Measurements from ENCODE around the gene RPS19BP1.

RPS19BP1 gene

GRCh38 chr22:39519681-39520225 is 12.8 kb downstream of the RPS19BP1 start:
- TF ChIP-seq CTCF (IDR thresholded peaks at IDR 0.05; ENCODE audit: low read depth, low read length, missing control alignments), result peak; percentile 19
- DNase-seq (ENCODE audit: low read depth), result peak; percentile 99
- peak overlapping the region; percentile 67 for H3K4me3 ChIP-seq (ENCODE audit: low read depth, low read length)

GRCh38 chr22:39518996-39519680 is 13.4 kb downstream of the RPS19BP1 start:
- DNase-seq (ENCODE audit: low read depth), result no peak
- peak overlapping the region; percentile 67 for H3K4me3 ChIP-seq (ENCODE audit: low read depth, low read length)
- TF ChIP-seq CTCF (IDR thresholded peaks at IDR 0.05; ENCODE audit: low read depth, low read length, missing control alignments), result no peak

DNA sequence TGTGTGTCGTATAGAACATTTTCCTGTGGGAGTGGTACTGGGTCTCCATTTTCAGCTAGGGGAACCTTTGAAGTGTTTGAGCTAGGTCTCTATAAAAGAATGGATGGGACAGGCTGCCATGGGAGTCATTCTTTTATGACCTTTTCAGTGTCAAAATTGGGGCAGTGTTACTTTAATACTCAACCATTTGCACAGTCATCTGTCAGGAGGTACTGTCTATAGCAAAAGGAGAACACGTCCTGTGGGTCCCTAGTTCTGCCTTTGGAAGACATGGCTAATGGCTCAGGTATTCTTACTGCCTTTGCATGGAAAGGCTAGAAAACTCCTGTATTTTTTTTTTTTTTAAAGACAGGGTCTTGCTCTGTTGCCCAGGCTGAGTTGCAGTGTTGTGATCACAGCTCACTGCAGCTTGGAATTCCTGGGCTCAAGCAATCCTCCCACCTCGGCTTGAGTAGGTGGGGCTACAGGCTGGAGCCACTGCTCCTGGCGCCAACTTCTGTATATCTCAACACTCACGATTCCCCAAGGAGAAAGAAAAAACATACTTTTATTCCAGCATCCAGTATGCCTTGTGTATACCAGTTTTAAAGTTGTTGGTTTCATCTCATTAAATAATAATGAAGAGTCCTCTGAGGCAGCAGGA is 14.3 kb downstream of the RPS19BP1 start:
- DNase-seq (ENCODE audit: low read depth), result no peak
- H3K4me3 ChIP-seq (ENCODE audit: low read depth, low read length), result no peak overlapping the region
- TF ChIP-seq CTCF (IDR thresholded peaks at IDR 0.05; ENCODE audit: low read depth, low read length, missing control alignments), result no peak

DNA sequence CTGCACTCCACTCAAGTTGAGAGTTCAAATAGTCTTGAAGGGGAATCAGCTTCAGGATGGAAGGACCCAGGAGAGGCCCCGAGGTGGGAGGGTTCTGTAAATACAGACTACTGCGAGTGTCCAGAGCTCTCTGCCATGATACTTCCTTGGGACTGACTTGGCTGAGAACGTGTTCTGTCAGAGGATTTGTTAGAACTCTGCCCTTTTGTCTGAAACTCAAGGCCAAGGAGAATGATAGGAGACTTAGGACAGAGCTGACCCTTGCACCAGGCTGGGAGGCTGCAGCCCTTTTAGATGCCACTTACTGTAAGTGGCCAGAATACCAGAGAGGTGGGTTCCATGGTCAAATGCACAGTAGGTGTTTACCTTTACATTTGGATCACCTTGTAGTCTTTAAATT is 15.1 kb downstream of the RPS19BP1 start:
- no peak overlapping the region for H3K4me3 ChIP-seq (ENCODE audit: low read depth, low read length)
- no peak for TF ChIP-seq CTCF (IDR thresholded peaks at IDR 0.05; ENCODE audit: low read depth, low read length, missing control alignments)
- DNase-seq (ENCODE audit: low read depth), result no peak

DNA sequence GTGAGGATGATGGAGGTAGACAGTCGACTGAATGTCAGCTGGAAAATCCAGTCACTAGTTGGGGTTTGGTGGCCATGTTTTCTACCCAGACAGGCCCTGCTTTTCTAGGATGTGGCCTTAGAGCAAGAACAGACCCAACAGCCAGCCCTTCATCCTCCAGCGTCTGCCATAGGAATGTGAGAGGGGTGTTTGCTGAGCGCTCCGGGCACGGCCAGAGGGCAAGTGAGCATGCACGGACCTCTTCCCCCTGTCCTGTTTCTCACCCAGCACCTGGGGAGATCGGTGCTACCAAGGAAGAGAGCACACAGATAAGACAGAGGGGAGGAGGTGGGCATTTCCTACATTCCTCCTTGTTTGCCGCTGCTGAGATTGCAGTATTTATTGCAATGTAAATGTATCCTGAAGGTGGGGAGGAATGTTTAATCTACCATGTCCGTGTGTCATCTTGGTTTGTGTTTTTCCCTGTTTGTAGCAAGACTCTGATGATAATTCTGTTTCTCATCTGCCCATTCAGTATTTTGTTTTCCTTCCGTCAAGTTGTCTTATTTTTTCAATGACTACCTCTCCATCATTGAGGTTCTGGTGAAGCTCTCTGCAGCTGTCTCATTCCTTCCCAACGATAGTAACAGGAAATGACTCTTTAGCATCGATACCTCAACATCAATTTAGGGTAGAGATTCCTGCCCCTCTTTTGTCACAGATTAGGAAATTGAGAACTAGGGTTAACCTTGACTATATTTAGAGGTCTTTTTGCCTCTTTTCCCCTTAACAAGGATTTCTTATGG is 17.1 kb downstream of the RPS19BP1 start:
- no peak for DNase-seq (ENCODE audit: low read depth)
- no peak for TF ChIP-seq CTCF (IDR thresholded peaks at IDR 0.05; ENCODE audit: low read depth, low read length, missing control alignments)
- no peak overlapping the region for H3K4me3 ChIP-seq (ENCODE audit: low read depth, low read length)

- peak; percentile 76 for TF ChIP-seq CTCF (IDR thresholded peaks at IDR 0.05; ENCODE audit: low read depth, low read length, missing control alignments)
- DNase-seq (ENCODE audit: low read depth), result no peak
Observed at GRCh38 chr22:39514373-39514973, 18.1 kb downstream of the RPS19BP1 start.

More at GRCh38 chr22:39514373-39514973, 18.1 kb downstream of the RPS19BP1 start:
- H3K4me3 ChIP-seq (ENCODE audit: low read depth, low read length), result no peak overlapping the region
